Measurements from ENCODE around the gene CCDC47.

Gene CCDC47

GRCh38 chr17:63820963-63821561 is 47.7 kb upstream of the CCDC47 start:
- Histone ChIP-seq H3K9me2 (replicated peaks; ENCODE audit: control insufficient read depth, low read length) (no peaks in the 10 kb centered on the region), H3K27me3 (ENCODE audit: control insufficient read depth, low read length) (no peaks in the 10 kb centered on the region), H3K9me3 (ENCODE audit: control insufficient read depth, insufficient read depth, low read length) (no peaks in the 10 kb centered on the region), H3K27ac (ENCODE audit: low read depth, low read length) (no peak overlapping the region), H3K4me3 (ENCODE audit: low read length) (no peak overlapping the region), H3K4me1 (ENCODE audit: control insufficient read depth, low read length) (peaks cover 26% of the 10 kb centered on the region), H3F3A (ENCODE audit: control insufficient read depth, insufficient read depth) (peaks cover 34% of the 10 kb centered on the region), H4K20me1 (ENCODE audit: control insufficient read depth, insufficient read depth, low read depth, low read length) (peaks cover 6% of the 10 kb centered on the region; the same call in 1 of the 2 replicates), H3K4me2 (ENCODE audit: low read length) (no peak overlapping the region), H3K79me2 (ENCODE audit: control insufficient read depth, low read length) (peaks cover 52% of the 10 kb centered on the region), H3K36me3 (ENCODE audit: control insufficient read depth, low read length) (peaks cover 96% of the 10 kb centered on the region)
- TF ChIP-seq EZH2phosphoT487 (IDR thresholded peaks at IDR 0.05; ENCODE audit: borderline replicate concordance, low read length) (no peak), CTCF (IDR thresholded peaks at IDR 0.05; ENCODE audit: low read depth, low read length, poor library complexity, severe bottlenecking) (no peak)

GRCh38 chr17:63819585-63820537 is 46.5 kb upstream of the CCDC47 start:
- Histone ChIP-seq H3K4me3 (ENCODE audit: low read length) (no peak overlapping the region), H3K36me3 (ENCODE audit: control insufficient read depth, low read length) (peaks cover 98% of the 10 kb centered on the region), H3K27ac (ENCODE audit: low read depth, low read length) (no peak overlapping the region), H3K79me2 (ENCODE audit: control insufficient read depth, low read length) (peaks cover 40% of the 10 kb centered on the region), H3K9me3 (ENCODE audit: control insufficient read depth, insufficient read depth, low read length) (no peaks in the 10 kb centered on the region), H4K20me1 (ENCODE audit: control insufficient read depth, insufficient read depth, low read depth, low read length) (peaks cover 6% of the 10 kb centered on the region; the same call in 1 of the 2 replicates), H3F3A (ENCODE audit: control insufficient read depth, insufficient read depth) (peaks cover 34% of the 10 kb centered on the region), H3K27me3 (ENCODE audit: control insufficient read depth, low read length) (no peaks in the 10 kb centered on the region), H3K4me2 (ENCODE audit: low read length) (no peak overlapping the region), H3K4me1 (ENCODE audit: control insufficient read depth, low read length) (peaks cover 16% of the 10 kb centered on the region), H3K9me2 (replicated peaks; ENCODE audit: control insufficient read depth, low read length) (no peaks in the 10 kb centered on the region)
- TF ChIP-seq EZH2phosphoT487 (IDR thresholded peaks at IDR 0.05; ENCODE audit: borderline replicate concordance, low read length): no peak
- TF ChIP-seq CTCF (IDR thresholded peaks at IDR 0.05; ENCODE audit: low read depth, low read length, poor library complexity, severe bottlenecking): no peak

GRCh38 chr17:63819131-63819530 is 45.7 kb upstream of the CCDC47 start:
- Histone ChIP-seq H3K4me2 (ENCODE audit: low read length) (no peak overlapping the region), H3F3A (ENCODE audit: control insufficient read depth, insufficient read depth) (peaks cover 34% of the 10 kb centered on the region), H3K4me3 (ENCODE audit: low read length) (no peak overlapping the region), H4K20me1 (ENCODE audit: control insufficient read depth, insufficient read depth, low read depth, low read length) (peaks cover 6% of the 10 kb centered on the region; the same call in 1 of the 2 replicates), H3K79me2 (ENCODE audit: control insufficient read depth, low read length) (peaks cover 34% of the 10 kb centered on the region), H3K4me1 (ENCODE audit: control insufficient read depth, low read length) (peaks cover 13% of the 10 kb centered on the region), H3K27me3 (ENCODE audit: control insufficient read depth, low read length) (no peaks in the 10 kb centered on the region), H3K9me3 (ENCODE audit: control insufficient read depth, insufficient read depth, low read length) (no peaks in the 10 kb centered on the region), H3K27ac (ENCODE audit: low read depth, low read length) (no peak overlapping the region), H3K36me3 (ENCODE audit: control insufficient read depth, low read length) (peaks cover 97% of the 10 kb centered on the region), H3K9me2 (replicated peaks; ENCODE audit: control insufficient read depth, low read length) (no peaks in the 10 kb centered on the region)
- no peak for TF ChIP-seq CTCF (IDR thresholded peaks at IDR 0.05; ENCODE audit: low read depth, low read length, poor library complexity, severe bottlenecking)
- no peak for TF ChIP-seq EZH2phosphoT487 (IDR thresholded peaks at IDR 0.05; ENCODE audit: borderline replicate concordance, low read length)

Data from DOHH2 (cell line).